ENCODE results near the gene CCDC181.

Gene CCDC181

DNA sequence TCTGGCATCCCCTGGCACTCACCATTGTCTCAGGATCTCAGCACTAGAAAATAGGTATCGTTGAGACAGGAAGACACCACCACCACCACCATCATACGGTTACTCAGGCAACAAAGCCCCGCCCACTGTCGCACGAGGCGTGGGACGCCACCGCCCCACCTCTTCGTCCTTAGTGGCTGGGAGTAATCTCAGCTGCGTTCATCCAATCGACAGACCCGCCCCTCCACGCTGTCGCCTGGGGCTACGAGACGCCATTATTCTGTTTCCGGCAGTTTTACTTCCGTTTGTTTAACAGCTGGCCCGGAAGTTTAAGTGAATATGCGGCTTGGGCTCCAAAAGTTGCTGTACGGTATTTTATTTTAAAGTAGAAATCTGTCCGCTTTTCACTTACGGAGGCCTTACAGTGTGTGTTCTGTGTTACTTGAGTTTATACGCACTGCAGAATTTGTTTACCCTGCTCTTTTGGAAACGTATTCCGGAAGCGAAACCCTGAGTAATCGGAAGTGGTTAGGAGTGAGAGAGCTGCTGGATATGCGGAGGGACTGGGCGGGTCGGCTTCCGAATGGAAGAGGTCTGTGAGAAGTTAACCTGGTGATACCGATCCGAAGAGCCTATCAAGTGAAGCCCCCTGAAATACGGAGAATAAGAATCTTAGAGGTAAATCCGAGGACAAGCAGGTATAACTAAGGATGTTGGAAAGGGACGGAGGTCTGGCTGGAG, 59.4 kb downstream of the CCDC181 start, which contains the start of the genes BLZF1 and NME7:
BLZF1 (plus strand) TSS at position 510 of the 720 bp plus-strand sequence. CDS start 1,328 bp downstream, outside the sequence.
NME7 (minus strand) TSS at position 112 of the 720 bp plus-strand sequence; CDS start at position 25, 87 bp downstream.
- Histone ChIP-seq H3K4me1 (ENCODE audit: control insufficient read depth, low read length) (peaks cover 19% of the 10 kb centered on the region), H3K36me3 (ENCODE audit: control insufficient read depth, low read length) (peaks cover 3% of the 10 kb centered on the region; the same call in 1 of the 2 replicates), H3F3A (ENCODE audit: control insufficient read depth, insufficient read depth) (no peaks in the 10 kb centered on the region), H3K4me3 (ENCODE audit: low read length) (peak within 1 kb of the TSS; percentile 77), H3K79me2 (ENCODE audit: control insufficient read depth, low read length) (peaks cover 15% of the 10 kb centered on the region), H3K9me3 (ENCODE audit: control insufficient read depth, insufficient read depth, low read length) (no peaks in the 10 kb centered on the region), H3K27me3 (ENCODE audit: control insufficient read depth, low read length) (no peaks in the 10 kb centered on the region), H3K9me2 (replicated peaks; ENCODE audit: control insufficient read depth, low read length) (no peaks in the 10 kb centered on the region), H3K27ac (ENCODE audit: low read depth, low read length) (peak within 1 kb of the TSS; percentile 77), H4K20me1 (ENCODE audit: control insufficient read depth, insufficient read depth, low read depth, low read length) (no peaks in the 10 kb centered on the region), H3K4me2 (ENCODE audit: low read length) (peak within 1 kb of the TSS; percentile 80)
- TF ChIP-seq, protein P1, sequence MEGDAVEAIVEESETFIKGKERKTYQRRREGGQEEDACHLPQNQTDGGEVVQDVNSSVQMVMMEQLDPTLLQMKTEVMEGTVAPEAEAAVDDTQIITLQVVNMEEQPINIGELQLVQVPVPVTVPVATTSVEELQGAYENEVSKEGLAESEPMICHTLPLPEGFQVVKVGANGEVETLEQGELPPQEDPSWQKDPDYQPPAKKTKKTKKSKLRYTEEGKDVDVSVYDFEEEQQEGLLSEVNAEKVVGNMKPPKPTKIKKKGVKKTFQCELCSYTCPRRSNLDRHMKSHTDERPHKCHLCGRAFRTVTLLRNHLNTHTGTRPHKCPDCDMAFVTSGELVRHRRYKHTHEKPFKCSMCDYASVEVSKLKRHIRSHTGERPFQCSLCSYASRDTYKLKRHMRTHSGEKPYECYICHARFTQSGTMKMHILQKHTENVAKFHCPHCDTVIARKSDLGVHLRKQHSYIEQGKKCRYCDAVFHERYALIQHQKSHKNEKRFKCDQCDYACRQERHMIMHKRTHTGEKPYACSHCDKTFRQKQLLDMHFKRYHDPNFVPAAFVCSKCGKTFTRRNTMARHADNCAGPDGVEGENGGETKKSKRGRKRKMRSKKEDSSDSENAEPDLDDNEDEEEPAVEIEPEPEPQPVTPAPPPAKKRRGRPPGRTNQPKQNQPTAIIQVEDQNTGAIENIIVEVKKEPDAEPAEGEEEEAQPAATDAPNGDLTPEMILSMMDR (IDR thresholded peaks at IDR 0.05; ENCODE audit: low read depth, low read length, poor library complexity, severe bottlenecking) = no peak
- TF ChIP-seq EZH2phosphoT487 (IDR thresholded peaks at IDR 0.05; ENCODE audit: borderline replicate concordance, low read length) = no peak

- no peak overlapping the region for H3K27ac ChIP-seq (ENCODE audit: low read depth, low read length)
- H3F3A ChIP-seq (ENCODE audit: control insufficient read depth, insufficient read depth) = no peaks in the 10 kb centered on the region
- H3K4me1 ChIP-seq (ENCODE audit: control insufficient read depth, low read length) = peaks cover 19% of the 10 kb centered on the region
- no peaks in the 10 kb centered on the region for H3K9me2 ChIP-seq (replicated peaks; ENCODE audit: control insufficient read depth, low read length)
- TF ChIP-seq, protein P1 (IDR thresholded peaks at IDR 0.05; ENCODE audit: low read depth, low read length, poor library complexity, severe bottlenecking) = no peak
- TF ChIP-seq EZH2phosphoT487 (IDR thresholded peaks at IDR 0.05; ENCODE audit: borderline replicate concordance, low read length) = no peak
- H3K4me3 ChIP-seq (ENCODE audit: low read length) = peak overlapping the region; percentile 77
- H3K36me3 ChIP-seq (ENCODE audit: control insufficient read depth, low read length) = peaks cover 3% of the 10 kb centered on the region; the same call in 1 of the 2 replicates
- H3K9me3 ChIP-seq (ENCODE audit: control insufficient read depth, insufficient read depth, low read length) = no peaks in the 10 kb centered on the region
- H3K79me2 ChIP-seq (ENCODE audit: control insufficient read depth, low read length) = peaks cover 15% of the 10 kb centered on the region
- no peaks in the 10 kb centered on the region for H3K27me3 ChIP-seq (ENCODE audit: control insufficient read depth, low read length)
- H3K4me2 ChIP-seq (ENCODE audit: low read length) = peak overlapping the region; percentile 80
- no peaks in the 10 kb centered on the region for H4K20me1 ChIP-seq (ENCODE audit: control insufficient read depth, insufficient read depth, low read depth, low read length)
These were observed 60.1 kb downstream of the CCDC181 start for GRCh38 chr1:169367096-169367685.

DNA sequence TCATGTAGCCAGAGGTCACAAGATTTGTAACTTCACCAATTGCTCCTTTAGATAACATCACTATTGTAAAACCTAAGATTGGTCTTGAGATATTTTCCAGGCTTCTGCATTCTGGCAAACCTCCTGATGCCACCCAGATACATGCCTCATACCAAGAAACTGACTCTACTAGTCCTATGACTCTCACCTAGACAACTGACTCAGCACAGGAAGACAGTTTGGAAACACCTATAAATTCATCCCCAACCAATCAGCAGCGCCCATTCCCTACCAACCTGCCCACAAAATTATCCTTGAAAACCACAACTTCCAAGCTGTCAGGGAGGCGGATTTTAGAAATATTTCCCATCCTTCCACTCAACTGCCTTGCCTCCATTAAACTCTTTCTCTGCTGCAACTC, 62.3 kb downstream of the CCDC181 start:
- Histone ChIP-seq H3K79me2 (ENCODE audit: control insufficient read depth, low read length) (peaks cover 15% of the 10 kb centered on the region), H3K27me3 (ENCODE audit: control insufficient read depth, low read length) (no peaks in the 10 kb centered on the region), H3K9me3 (ENCODE audit: control insufficient read depth, insufficient read depth, low read length) (no peaks in the 10 kb centered on the region), H4K20me1 (ENCODE audit: control insufficient read depth, insufficient read depth, low read depth, low read length) (no peaks in the 10 kb centered on the region), H3K4me3 (ENCODE audit: low read length) (no peak overlapping the region), H3K36me3 (ENCODE audit: control insufficient read depth, low read length) (peaks cover 3% of the 10 kb centered on the region; the same call in 1 of the 2 replicates), H3K4me2 (ENCODE audit: low read length) (no peak overlapping the region), H3K9me2 (replicated peaks; ENCODE audit: control insufficient read depth, low read length) (no peaks in the 10 kb centered on the region), H3K4me1 (ENCODE audit: control insufficient read depth, low read length) (peaks cover 17% of the 10 kb centered on the region), H3K27ac (ENCODE audit: low read depth, low read length) (no peak overlapping the region), H3F3A (ENCODE audit: control insufficient read depth, insufficient read depth) (no peaks in the 10 kb centered on the region)
- TF ChIP-seq EZH2phosphoT487 (IDR thresholded peaks at IDR 0.05; ENCODE audit: borderline replicate concordance, low read length) = no peak
- TF ChIP-seq, protein P1 (IDR thresholded peaks at IDR 0.05; ENCODE audit: low read depth, low read length, poor library complexity, severe bottlenecking) = no peak

Data from DOHH2 (cell line).